ENCODE data around the gene TINAGL1.
A peak's percentile ranks its signal among the peaks of the same experiment; 100 is the strongest.

- no peak for TF ChIP-seq CTCF (IDR thresholded peaks at IDR 0.05)
- peak in 1 of 3 donors; percentile 26 for TF ChIP-seq POLR2AphosphoS5 (IDR thresholded peaks at IDR 0.05)
- TF ChIP-seq EP300 (IDR thresholded peaks at IDR 0.05; ENCODE audit: low read depth): peak; percentile 58
- TF ChIP-seq POLR2A (IDR thresholded peaks at IDR 0.05): no peak
Measured at GRCh38 chr1:31580513-31580870, 4.2 kb downstream of the TINAGL1 start.
